Gastrocnemius medialis (tissue), 4 donors: ENCODE data around the gene GARIN5B. TPM values are rescaled to one million over a fixed set of nuclear protein-coding genes. Genes with fewer than 3 reads are reported as not detected.

ENCODE experiments used
- ATAC-seq, 2 donors: fragments of 150-250 bp; one replicate each; pipeline ENCODE4 v1.9.1; 2016
- DNase-seq, 2 donors: peaks; one replicate each; pipeline ENCODE4 v3.0.0-alpha.2; 2019
- H3K27ac ChIP-seq, 4 donors: fragments of 200-600 bp; sonication (generic); 1 replicate in 1 of 4; 2 replicates in 3 of 4; pipeline ENCODE4 v1.5.1; 2016 to 2018; ENCODE audit warnings: mild to moderate bottlenecking in 2 of 4, moderate library complexity in 1 of 4
- H3K27me3 ChIP-seq, 3 donors: fragments of 200-600 bp; sonication (generic) in 2 of 3; 1 replicate in 1 of 3; 2 replicates in 2 of 3; pipeline versions ENCODE4 v1.5.1 to v1.6.0; 2016 to 2019; ENCODE audit warnings: mild to moderate bottlenecking in 1 of 3, moderate library complexity in 1 of 3
- H3K36me3 ChIP-seq, 2 donors: fragments of 200-600 bp; sonication (generic) in 1 of 2; one replicate each; pipeline ENCODE4 v1.5.1; 2017 to 2018
- H3K4me1 ChIP-seq, 2 donors: fragments of 200-600 bp; sonication (generic) in 1 of 2; one replicate each; pipeline ENCODE4 v1.5.1; 2016 to 2017; ENCODE audit warnings: mild to moderate bottlenecking in 2 of 2
- H3K4me3 ChIP-seq, 4 donors: fragments of 200-600 bp; sonication (generic) in 3 of 4; 1 replicate in 1 of 4; 2 replicates in 3 of 4; pipeline ENCODE4 v1.5.1; 2016 to 2019; ENCODE audit warnings: mild to moderate bottlenecking in 2 of 4
- H3K9me3 ChIP-seq, 3 donors: fragments of 200-600 bp; sonication (generic) in 2 of 3; 1 replicate in 1 of 3; 2 replicates in 2 of 3; pipeline ENCODE4 v1.5.1; 2016 to 2019
- CTCF ChIP-seq, 5 experiments: fragments of 450-650 bp in 3 of 5; fragments of 200-600 bp in 2 of 5; sonication (generic) in 2 of 5; IDR thresholded peaks in 4 of 5; conservative IDR thresholded peaks in 1 of 5; 1 replicate in 4 of 5; 2 replicates in 1 of 5; pipeline ENCODE4 v1.5.1; 2016 to 2019; ENCODE audit warnings: antibody characterized with exemption in 5 of 5, mild to moderate bottlenecking in 3 of 5, moderate library complexity in 3 of 5
- POLR2A ChIP-seq, 2 donors: fragments of 450-650 bp; IDR thresholded peaks; one replicate each; pipeline ENCODE4 v1.6.1; 2017; ENCODE audit warnings: antibody characterized with exemption in 2 of 2, mild to moderate bottlenecking in 2 of 2, moderate library complexity in 2 of 2
- in situ Hi-C, 4 donors: fragments of 200-750 bp; cut with MboI; loops; one replicate each; pipeline versions ENCODE4 v1.15.0 to v1.8.0; 2017; ENCODE audit warnings: low sequenced_read_pairs in 4 of 4
- intact Hi-C: fragments of 100-400 bp; cut with DNase I; formaldehyde crosslinking; loops from one replicate; pipeline ENCODE4 v1.15.1; 2023; ENCODE audit warnings: low total_unique reads
- total RNA-seq, 4 donors: library from RNA; depleted of rRNA; stranded (reverse); fragments of >200 nt; gene quantifications; one replicate each; pipeline versions ENCODE4 v1.1.0 to v1.2.3, GENCODE V29; 2016

GARIN5B gene
- total RNA-seq, 4 donors from 2014 or later = not detected

- Histone ChIP-seq H3K36me3 (no peaks in the 10 kb centered on the region), H3K4me3 (no peak overlapping the region), H3K4me1 (no peaks in the 10 kb centered on the region), H3K27ac (no peak overlapping the region), H3K9me3 (no peaks in the 10 kb centered on the region), H3K27me3 (no peaks in the 10 kb centered on the region)
- intact Hi-C loops (no loop called here), in situ Hi-C loops (no loop called here)
- DNase-seq (no peak), ATAC-seq (no peak)
- TF ChIP-seq CTCF (IDR thresholded peaks at IDR 0.05 in 4 of 5, conservative IDR thresholded peaks at IDR 0.05 in 1 of 5) = no peak
- TF ChIP-seq POLR2A (IDR thresholded peaks at IDR 0.05) = no peak
Observed at GRCh38 chr19:55310498-55310897, 52.6 kb downstream of the GARIN5B start.

GRCh38 chr19:55309448-55309847 is 53.6 kb downstream of the GARIN5B start:
- H3K27me3 ChIP-seq = no peaks in the 10 kb centered on the region
- H3K4me3 ChIP-seq = no peak overlapping the region
- H3K9me3 ChIP-seq = no peaks in the 10 kb centered on the region
- H3K4me1 ChIP-seq = no peaks in the 10 kb centered on the region
- intact Hi-C loops (no loop called here), in situ Hi-C loops (no loop called here)
- DNase-seq = no peak
- H3K27ac ChIP-seq = no peak overlapping the region
- TF ChIP-seq CTCF (IDR thresholded peaks at IDR 0.05 in 4 of 5, conservative IDR thresholded peaks at IDR 0.05 in 1 of 5) (no peak), POLR2A (IDR thresholded peaks at IDR 0.05) (no peak)
- ATAC-seq = no peak
- H3K36me3 ChIP-seq = no peaks in the 10 kb centered on the region

- H3K9me3 ChIP-seq = no peaks in the 10 kb centered on the region
- H3K27me3 ChIP-seq = no peaks in the 10 kb centered on the region
- ATAC-seq = no peak
- H3K4me1 ChIP-seq = no peaks in the 10 kb centered on the region
- no peaks in the 10 kb centered on the region for H3K36me3 ChIP-seq
- no peak overlapping the region for H3K27ac ChIP-seq
- intact Hi-C loops = no loop called here
- TF ChIP-seq CTCF (IDR thresholded peaks at IDR 0.05 in 4 of 5, conservative IDR thresholded peaks at IDR 0.05 in 1 of 5) = no peak
- no peak for TF ChIP-seq POLR2A (IDR thresholded peaks at IDR 0.05)
- H3K4me3 ChIP-seq = no peak overlapping the region
- in situ Hi-C loops = no loop called here
- DNase-seq = no peak
Observed at GRCh38 chr19:55308281-55308680, 54.8 kb downstream of the GARIN5B start.

GRCh38 chr19:55306712-55307111 is 56.3 kb downstream of the GARIN5B start:
- no peaks in the 10 kb centered on the region for H3K9me3 ChIP-seq
- no peak overlapping the region for H3K27ac ChIP-seq
- DNase-seq (no peak), ATAC-seq (no peak)
- no peak overlapping the region for H3K4me3 ChIP-seq
- TF ChIP-seq CTCF (IDR thresholded peaks at IDR 0.05 in 4 of 5, conservative IDR thresholded peaks at IDR 0.05 in 1 of 5) (no peak), POLR2A (IDR thresholded peaks at IDR 0.05) (no peak)
- no peaks in the 10 kb centered on the region for H3K36me3 ChIP-seq
- intact Hi-C loops = no loop called here
- no peaks in the 10 kb centered on the region for H3K4me1 ChIP-seq
- in situ Hi-C loops = no loop called here
- no peaks in the 10 kb centered on the region for H3K27me3 ChIP-seq

GRCh38 chr19:55305983-55306562 is 57.0 kb downstream of the GARIN5B start:
- H3K27ac ChIP-seq = no peak overlapping the region
- no peak for TF ChIP-seq POLR2A (IDR thresholded peaks at IDR 0.05)
- no peak for TF ChIP-seq CTCF (IDR thresholded peaks at IDR 0.05 in 4 of 5, conservative IDR thresholded peaks at IDR 0.05 in 1 of 5)
- peaks cover 0 to 4% of the 10 kb centered on the region in 2 donors for H3K4me1 ChIP-seq
- no peak for DNase-seq
- intact Hi-C loops (no loop called here), in situ Hi-C loops (no loop called here)
- no peak overlapping the region for H3K4me3 ChIP-seq
- no peaks in the 10 kb centered on the region for H3K27me3 ChIP-seq
- no peaks in the 10 kb centered on the region for H3K36me3 ChIP-seq
- no peak for ATAC-seq
- H3K9me3 ChIP-seq = no peaks in the 10 kb centered on the region
